ENCODE measurements around the gene TRIM7.
"Not testable (repeated sequence)": the region's sequence is repeated elsewhere in the genome, so short reads cannot be mapped to it uniquely, and the experiment has no call there.

The TRIM7 gene

GRCh38 chr5:181218795-181219124 is 13.8 kb upstream of the TRIM7 start:
- no peak overlapping the region for H3K9ac ChIP-seq
- H3K4me1 ChIP-seq = no peaks in the 10 kb centered on the region
- peak overlapping the region; percentile 94 for H2AFZ ChIP-seq
- no peaks in the 10 kb centered on the region for H3K36me3 ChIP-seq (ENCODE audit: control insufficient read depth, insufficient read depth, low read length)
- peak overlapping the region; percentile 65 for H3K4me3 ChIP-seq (ENCODE audit: low read depth, low read length)
- H3K4me2 ChIP-seq (ENCODE audit: low read length) = no peak overlapping the region
- H3K27me3 ChIP-seq (ENCODE audit: control insufficient read depth, insufficient read depth, low read length) = no peaks in the 10 kb centered on the region
- no peak for TF ChIP-seq CTCF (IDR thresholded peaks at IDR 0.05)
- no peaks in the 10 kb centered on the region for H3K9me3 ChIP-seq (ENCODE audit: control insufficient read depth, low read length)
- no peaks in the 10 kb centered on the region for H3K79me2 ChIP-seq
- H3K27ac ChIP-seq = no peak overlapping the region

- Histone ChIP-seq H3K4me1 (no peaks in the 10 kb centered on the region), H3K4me3 (ENCODE audit: low read depth, low read length) (peak overlapping the region; percentile 65), H3K4me2 (ENCODE audit: low read length) (peak overlapping the region; percentile 74), H3K9me3 (ENCODE audit: control insufficient read depth, low read length) (no peaks in the 10 kb centered on the region), H3K27me3 (ENCODE audit: control insufficient read depth, insufficient read depth, low read length) (no peaks in the 10 kb centered on the region), H3K9ac (no peak overlapping the region), H2AFZ (peak overlapping the region; percentile 94), H3K27ac (peak overlapping the region; percentile 52), H3K36me3 (ENCODE audit: control insufficient read depth, insufficient read depth, low read length) (no peaks in the 10 kb centered on the region), H3K79me2 (no peaks in the 10 kb centered on the region)
- no peak for TF ChIP-seq CTCF (IDR thresholded peaks at IDR 0.05)
Observed at GRCh38 chr5:181217803-181218062, 12.7 kb upstream of the TRIM7 start.

GRCh38 chr5:181217111-181217802 is 12.3 kb upstream of the TRIM7 start:
- Histone ChIP-seq H3K27ac (peak overlapping the region; percentile 52), H3K9ac (no peak overlapping the region)
- no peak for TF ChIP-seq CTCF (IDR thresholded peaks at IDR 0.05)

GRCh38 chr5:181215997-181216989 is 11.3 kb upstream of the TRIM7 start:
- Histone ChIP-seq H3K4me3 (ENCODE audit: low read depth, low read length) (peak overlapping the region; percentile 51), H3K9me3 (ENCODE audit: control insufficient read depth, low read length) (no peaks in the 10 kb centered on the region), H3K9ac (no peak overlapping the region), H3K27me3 (ENCODE audit: control insufficient read depth, insufficient read depth, low read length) (no peaks in the 10 kb centered on the region), H3K79me2 (no peaks in the 10 kb centered on the region), H3K27ac (no peak overlapping the region), H2AFZ (peak overlapping the region; percentile 31), H3K36me3 (ENCODE audit: control insufficient read depth, insufficient read depth, low read length) (no peaks in the 10 kb centered on the region), H3K4me1 (no peaks in the 10 kb centered on the region), H3K4me2 (ENCODE audit: low read length) (peak overlapping the region; percentile 77)
- no peak for TF ChIP-seq CTCF (IDR thresholded peaks at IDR 0.05)

More at GRCh38 chr5:181217111-181217802, 12.3 kb upstream of the TRIM7 start:
- Histone ChIP-seq H3K9me3 (ENCODE audit: control insufficient read depth, low read length) (no peaks in the 10 kb centered on the region), H2AFZ (peak overlapping the region; percentile 94), H3K79me2 (no peaks in the 10 kb centered on the region), H3K36me3 (ENCODE audit: control insufficient read depth, insufficient read depth, low read length) (no peaks in the 10 kb centered on the region), H3K4me3 (ENCODE audit: low read depth, low read length) (peak overlapping the region; percentile 65), H3K27me3 (ENCODE audit: control insufficient read depth, insufficient read depth, low read length) (no peaks in the 10 kb centered on the region), H3K4me1 (no peaks in the 10 kb centered on the region), H3K4me2 (ENCODE audit: low read length) (peak overlapping the region; percentile 74)

- not testable (repeated sequence) for H3K4me2 ChIP-seq (ENCODE audit: low read length); H3K27me3 ChIP-seq (ENCODE audit: control insufficient read depth, insufficient read depth, low read length); H2AFZ ChIP-seq; H3K36me3 ChIP-seq (ENCODE audit: control insufficient read depth, insufficient read depth, low read length); H3K27ac ChIP-seq; H3K4me1 ChIP-seq; H3K79me2 ChIP-seq; H3K4me3 ChIP-seq (ENCODE audit: low read depth, low read length); H3K9ac ChIP-seq; H3K9me3 ChIP-seq (ENCODE audit: control insufficient read depth, low read length)
Observed at GRCh38 chr5:181214249-181214648, 9.3 kb upstream of the TRIM7 start.
